HepG2 (cell line): Measurements from ENCODE around the gene LMAN2. TPM values are rescaled to one million over a fixed set of nuclear protein-coding genes. Genes with fewer than 3 reads are reported as not detected.
A peak's percentile ranks its signal among the peaks of the same experiment; 100 is the strongest.

ENCODE experiments used
- AKNA ChIP-seq: sonication (generic); formaldehyde crosslinking; IDR thresholded peaks from 2 replicates; pipeline ENCODE4 v1.4.0; 2020; ENCODE audit warnings: missing genetic modification reagents, borderline replicate concordance
- BCL3 ChIP-seq: sonication (generic); formaldehyde crosslinking; IDR thresholded peaks from 2 replicates; pipeline ENCODE4 v1.5.1; 2020; ENCODE audit warnings: mild to moderate bottlenecking, missing genetic modification reagents, moderate library complexity
- CEBPG ChIP-seq: IDR thresholded peaks from 2 replicates; pipeline ENCODE4 v1.6.1; 2016
- DDIT3 ChIP-seq: sonication (generic); formaldehyde crosslinking; IDR thresholded peaks from 2 replicates; pipeline ENCODE4 v1.4.0; 2020; ENCODE audit warnings: mild to moderate bottlenecking, missing genetic modification reagents
- FOXK2 ChIP-seq: fragments of 450-650 bp; IDR thresholded peaks from 2 replicates; pipeline ENCODE4 v1.6.1; 2016
- HMG20A ChIP-seq: IDR thresholded peaks from 2 replicates; pipeline ENCODE4 v1.6.1; 2016; ENCODE audit warnings: borderline replicate concordance
- MYC ChIP-seq: sonication (generic); formaldehyde crosslinking; IDR thresholded peaks from 2 replicates; pipeline ENCODE4 v1.9.0; 2021; ENCODE audit warnings: missing genetic modification reagents, borderline replicate concordance
- NONO ChIP-seq, 2 experiments: fragments of 450-650 bp in 1 of 2; sonication (generic) in 1 of 2; formaldehyde crosslinking in 1 of 2; IDR thresholded peaks in 1 of 2; conservative IDR thresholded peaks in 1 of 2; 2 replicates each; pipeline versions ENCODE4 v1.6.1 to v1.8.0; 2017 to 2022; ENCODE audit warnings: mild to moderate bottlenecking in 1 of 2, missing genetic modification reagents in 1 of 2, moderate library complexity in 1 of 2
- REXO4 ChIP-seq: sonication (generic); formaldehyde crosslinking; IDR thresholded peaks from 2 replicates; pipeline ENCODE4 v1.8.0; 2022; ENCODE audit warnings: missing genetic modification reagents, mild to moderate bottlenecking, borderline replicate concordance
- SATB2 ChIP-seq: sonication (generic); formaldehyde crosslinking; IDR thresholded peaks from 2 replicates; pipeline ENCODE4 v1.5.0; 2020; ENCODE audit warnings: missing genetic modification reagents
- SMAD1 ChIP-seq: sonication (generic); formaldehyde crosslinking; IDR thresholded peaks from 2 replicates; pipeline ENCODE4 v1.4.0; 2020; ENCODE audit warnings: missing genetic modification reagents, low read depth, mild to moderate bottlenecking, borderline replicate concordance
- SYNCRIP ChIP-seq: fragments of 200-400 bp; formaldehyde crosslinking; IDR thresholded peaks from 2 replicates; pipeline ENCODE4 v1.6.1; 2018; ENCODE audit warnings: mild to moderate bottlenecking, low read depth, low read length; ENCODE audit not compliant: insufficient read depth
- ZFAT ChIP-seq: sonication (generic); formaldehyde crosslinking; conservative IDR thresholded peaks from 2 replicates; pipeline ENCODE4 v1.8.1; 2023; ENCODE audit warnings: missing genetic modification reagents, inconsistent platforms
- ZNF558 ChIP-seq: sonication (generic); formaldehyde crosslinking; IDR thresholded peaks from 2 replicates; pipeline ENCODE4 v1.9.0; 2022; ENCODE audit warnings: mild to moderate bottlenecking, missing genetic modification reagents, borderline replicate concordance
- ZNF563 ChIP-seq: sonication (generic); formaldehyde crosslinking; IDR thresholded peaks from 2 replicates; pipeline ENCODE4 v1.8.0; 2022; ENCODE audit warnings: mild to moderate bottlenecking, moderate library complexity, missing genetic modification reagents
- ZSCAN22 ChIP-seq: sonication (generic); formaldehyde crosslinking; IDR thresholded peaks from 2 replicates; pipeline ENCODE4 v1.4.0; 2020; ENCODE audit warnings: mild to moderate bottlenecking, missing genetic modification reagents
- polyA plus RNA-seq, 8 experiments: library from polyadenylated mRNA; depleted of rRNA in 3 of 8; stranded (reverse) in 7 of 8; unstranded in 1 of 8; fragments of >200 nt; fragmentation: Illumina TruSeq in 4 of 8; extraction: Trizol in 4 of 8; gene quantifications; 2 replicates each; pipeline versions ENCODE4 v1.2.1 to v1.2.3, GENCODE V29; 2011 to 2016; ENCODE audit warnings: low read depth in 4 of 8, missing spikeins in 1 of 8, mixed read lengths in 1 of 8; ENCODE audit not compliant: insufficient read depth in 1 of 8
- total RNA-seq, 5 experiments: library from RNA; depleted of rRNA; stranded (reverse); fragments of >200 nt; fragmentation: Illumina TruSeq; extraction: Trizol; gene quantifications; 2 replicates each; pipeline ENCODE4 v1.2.3, GENCODE V29; 2016; ENCODE audit warnings: low read depth in 1 of 5
- TF ChIP-seq, protein P1 (sequence below): sonication (generic); formaldehyde crosslinking; IDR thresholded peaks from 2 replicates; pipeline ENCODE4 v1.5.0; 2020; ENCODE audit warnings: mild to moderate bottlenecking, missing genetic modification reagents

The LMAN2 gene
- total and polyA plus RNA-seq, 2 of the 13 experiments (the other 11 are each of a cell fraction or from before 2014, with no cell fraction given): 191 to 197 TPM

GRCh38 chr5:177378884-177379883 lies 27.7 kb upstream of the LMAN2 start (continued):
- TF ChIP-seq HMG20A (CRISPR knock-in tag) (peak; percentile 14; the same call in 1 of the 2 replicates), SATB2 (CRISPR knock-in tag) (peak; percentile 83; the same call in 1 of the 2 replicates), REXO4 (no peak), FOXK2 (no peak), ZNF558 (CRISPR knock-in tag) (peak; percentile 58; the same call in 1 of the 2 replicates), BCL3 (CRISPR knock-in tag) (peak; percentile 78), CEBPG (CRISPR knock-in tag) (peak; percentile 14; the same call in 1 of the 2 replicates), ZNF563 (CRISPR knock-in tag) (no peak), ZFAT (CRISPR knock-in tag) (no peak; the same call in 1 of the 2 replicates), SYNCRIP (no peak), SMAD1 (CRISPR knock-in tag) (0 out of 2 replicates have a peak, but pooled peaks have one; percentile 10), MYC (CRISPR knock-in tag) (peak; percentile 82), AKNA (CRISPR knock-in tag) (peak; percentile 27; the same call in 1 of the 2 replicates), NONO (IDR thresholded peaks at IDR 0.05) (no peak), NONO (CRISPR knock-in tag; conservative IDR thresholded peaks at IDR 0.05) (peak; percentile 83), DDIT3 (no peak), ZSCAN22 (CRISPR knock-in tag) (no peak)
- TF ChIP-seq, protein P1, sequence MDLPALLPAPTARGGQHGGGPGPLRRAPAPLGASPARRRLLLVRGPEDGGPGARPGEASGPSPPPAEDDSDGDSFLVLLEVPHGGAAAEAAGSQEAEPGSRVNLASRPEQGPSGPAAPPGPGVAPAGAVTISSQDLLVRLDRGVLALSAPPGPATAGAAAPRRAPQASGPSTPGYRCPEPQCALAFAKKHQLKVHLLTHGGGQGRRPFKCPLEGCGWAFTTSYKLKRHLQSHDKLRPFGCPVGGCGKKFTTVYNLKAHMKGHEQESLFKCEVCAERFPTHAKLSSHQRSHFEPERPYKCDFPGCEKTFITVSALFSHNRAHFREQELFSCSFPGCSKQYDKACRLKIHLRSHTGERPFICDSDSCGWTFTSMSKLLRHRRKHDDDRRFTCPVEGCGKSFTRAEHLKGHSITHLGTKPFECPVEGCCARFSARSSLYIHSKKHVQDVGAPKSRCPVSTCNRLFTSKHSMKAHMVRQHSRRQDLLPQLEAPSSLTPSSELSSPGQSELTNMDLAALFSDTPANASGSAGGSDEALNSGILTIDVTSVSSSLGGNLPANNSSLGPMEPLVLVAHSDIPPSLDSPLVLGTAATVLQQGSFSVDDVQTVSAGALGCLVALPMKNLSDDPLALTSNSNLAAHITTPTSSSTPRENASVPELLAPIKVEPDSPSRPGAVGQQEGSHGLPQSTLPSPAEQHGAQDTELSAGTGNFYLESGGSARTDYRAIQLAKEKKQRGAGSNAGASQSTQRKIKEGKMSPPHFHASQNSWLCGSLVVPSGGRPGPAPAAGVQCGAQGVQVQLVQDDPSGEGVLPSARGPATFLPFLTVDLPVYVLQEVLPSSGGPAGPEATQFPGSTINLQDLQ: no peak
